Smooth muscle cell of the pulmonary artery (primary cell): ENCODE data around the gene FAM241B. TPM values are rescaled to one million over a fixed set of nuclear protein-coding genes. Genes with fewer than 3 reads are reported as not detected.

Experiments
- total RNA-seq: library from RNA; depleted of rRNA; stranded (reverse); fragments of >200 nt; gene quantifications from 2 replicates; pipeline ENCODE4 v1.2.3, GENCODE V29; 2014

The FAM241B gene
- 0.26 and 0.39 TPM in 2 replicates for total RNA-seq

GRCh38 chr10:69629897-69630650 is at the start of gene FAM241B:
FAM241B (plus strand) TSS chr10:69630247; CDS start chr10:69631744, 1,497 bp downstream.

Other genes starting within 250 kb of the FAM241B start
- gene TACR2, start 213.3 kb upstream of the FAM241B start, total RNA-seq: 0.13 and 0.20 TPM in 2 replicates
- gene TSPAN15, start 178.8 kb upstream of the FAM241B start, total RNA-seq: 0.33 and 1.7 TPM in 2 replicates
- gene NEUROG3, start 56.8 kb upstream of the FAM241B start, total RNA-seq: not detected in 2 replicates
- 5.0 and 38.9 TPM in 2 replicates for gene COL13A1, start 171.7 kb downstream of the FAM241B start, total RNA-seq